Kasumi-1 (cell line): Measurements from ENCODE around the gene TNIK.
A peak's percentile ranks its signal among the peaks of the same experiment; 100 is the strongest.

ENCODE experiments used
- DNase-seq, 2 experiments: peaks; one replicate each; lab custom pipeline; 2025; lab: John Stamatoyannopoulos, UW

Gene TNIK

GRCh38 chr3:171336406-171336805, 123.8 kb downstream of the TNIK start:
- DNase-seq: no peak

GRCh38 chr3:171335559-171335958, 124.6 kb downstream of the TNIK start:
- no peak for DNase-seq

- DNase-seq: no peak
These were observed 125.8 kb downstream of the TNIK start for GRCh38 chr3:171334465-171334811.

- no peak for DNase-seq
These were observed 126.3 kb downstream of the TNIK start for GRCh38 chr3:171333784-171334464.

- no peak for DNase-seq
These were observed 129.3 kb downstream of the TNIK start for GRCh38 chr3:171330938-171331337.

- DNase-seq: no peak
These were observed 130.5 kb downstream of the TNIK start for GRCh38 chr3:171329746-171330145.

- DNase-seq: peak; percentile 60 to 77
These were observed 131.7 kb downstream of the TNIK start for GRCh38 chr3:171328419-171329082.

- no peak for DNase-seq
These were observed 132.6 kb downstream of the TNIK start for GRCh38 chr3:171327441-171328174.

GRCh38 chr3:171326717-171327440, 133.3 kb downstream of the TNIK start:
- no peak for DNase-seq

- DNase-seq: no peak
These were observed 136.2 kb downstream of the TNIK start for GRCh38 chr3:171323938-171324536.

GRCh38 chr3:171321559-171322360, 138.4 kb downstream of the TNIK start:
- no peak for DNase-seq

- DNase-seq: no peak
These were observed 139.3 kb downstream of the TNIK start for GRCh38 chr3:171320750-171321558.

- DNase-seq: no peak
These were observed 143.0 kb downstream of the TNIK start for GRCh38 chr3:171317171-171317570.

GRCh38 chr3:171315919-171316318, 144.3 kb downstream of the TNIK start:
- DNase-seq: no peak

GRCh38 chr3:171315101-171315500, 145.1 kb downstream of the TNIK start:
- DNase-seq: no peak

- no peak for DNase-seq
These were observed 145.9 kb downstream of the TNIK start for GRCh38 chr3:171314341-171314740.

- DNase-seq: no peak
These were observed 146.5 kb downstream of the TNIK start for GRCh38 chr3:171313702-171314101.

- no peak for DNase-seq
These were observed 147.5 kb downstream of the TNIK start for GRCh38 chr3:171312741-171313140.

- DNase-seq: peak; percentile 76 to 77
These were observed 148.4 kb downstream of the TNIK start for GRCh38 chr3:171311784-171312183.

GRCh38 chr3:171309906-171310359, 150.3 kb downstream of the TNIK start:
- no peak for DNase-seq
